Cortex of kidney (tissue), 1 donor: ENCODE measurements around the gene SYT1.
"Not testable (repeated sequence)": the region's sequence is repeated elsewhere in the genome, so short reads cannot be mapped to it uniquely, and the experiment has no call there.

Experiments
- DNase-seq: peaks from one replicate; lab custom pipeline; 2025; lab: John Stamatoyannopoulos, UW

Gene SYT1

GRCh38 chr12:79141776-79142175, 277.2 kb downstream of the SYT1 start:
- no peak for DNase-seq

DNA sequence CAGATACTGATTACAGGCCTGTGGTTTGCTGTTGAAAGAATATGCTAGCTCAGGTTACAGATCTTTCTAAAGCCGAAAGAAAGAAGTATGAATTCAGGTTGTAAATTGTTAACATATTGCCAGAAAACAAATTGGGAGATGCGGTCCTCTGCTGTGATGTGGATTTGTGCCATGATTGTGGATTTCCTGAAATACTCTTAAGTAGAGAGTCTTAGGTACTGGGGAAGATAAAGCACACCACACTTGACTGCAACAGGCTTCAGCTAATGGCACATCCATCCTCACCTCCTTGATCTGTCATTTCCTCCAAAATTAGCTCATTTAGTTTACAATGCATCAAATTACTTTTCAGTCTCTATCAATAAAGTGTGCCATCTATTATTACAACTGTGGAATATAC, 279.2 kb downstream of the SYT1 start:
- no peak for DNase-seq

- no peak for DNase-seq
Measured at GRCh38 chr12:79151956-79152355, 287.4 kb downstream of the SYT1 start.

DNA sequence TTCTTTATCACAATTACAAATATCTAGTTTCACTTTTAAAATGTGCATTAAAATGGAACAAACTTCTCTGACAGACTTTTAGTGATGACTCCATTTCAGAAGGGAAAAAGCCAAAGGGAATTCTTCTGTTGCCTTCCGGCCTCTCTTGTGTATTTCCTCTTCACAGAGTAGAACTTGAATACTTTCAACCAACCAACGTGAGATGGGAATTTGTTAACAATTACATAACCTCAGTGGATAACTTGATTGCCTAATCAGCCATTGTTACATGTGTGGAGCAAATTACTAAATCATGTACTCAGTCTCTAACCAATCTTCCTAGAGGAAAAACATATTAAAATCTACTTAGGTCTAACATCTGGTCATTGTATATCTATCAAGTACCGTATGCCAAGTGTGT, 291.1 kb downstream of the SYT1 start:
- DNase-seq: no peak

GRCh38 chr12:79156846-79157463, 292.4 kb downstream of the SYT1 start:
- DNase-seq: no peak

GRCh38 chr12:79161249-79161934, 296.8 kb downstream of the SYT1 start:
- DNase-seq: no peak

DNA sequence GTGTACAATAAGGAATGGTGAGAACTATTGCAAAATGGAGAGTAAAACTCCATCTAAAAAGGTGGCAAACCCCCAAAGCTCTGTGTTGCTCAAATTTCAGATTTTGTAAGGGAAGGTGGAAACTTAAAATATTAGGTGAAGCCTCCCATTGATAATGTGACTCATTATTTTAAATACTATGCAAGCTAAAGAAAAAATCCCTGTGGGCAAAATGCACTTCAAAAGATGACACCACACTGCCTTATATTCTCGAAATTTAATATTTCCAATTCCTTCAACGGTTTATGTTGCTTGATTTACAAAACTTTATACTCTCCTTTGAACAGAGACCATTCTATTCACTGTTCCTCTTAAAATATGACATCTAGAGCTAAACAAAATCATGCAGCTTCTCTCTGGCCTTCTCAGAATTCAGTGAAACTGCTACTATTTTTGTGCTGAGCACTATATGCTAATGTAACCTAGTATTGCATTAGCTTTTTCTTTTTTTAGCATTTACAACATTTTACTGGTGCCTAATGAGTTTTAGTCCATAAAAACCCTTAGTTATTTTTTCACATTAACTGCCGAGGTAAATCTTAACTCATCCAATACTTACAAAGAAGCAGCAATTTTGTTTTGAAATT, 297.7 kb downstream of the SYT1 start:
- no peak for DNase-seq

DNA sequence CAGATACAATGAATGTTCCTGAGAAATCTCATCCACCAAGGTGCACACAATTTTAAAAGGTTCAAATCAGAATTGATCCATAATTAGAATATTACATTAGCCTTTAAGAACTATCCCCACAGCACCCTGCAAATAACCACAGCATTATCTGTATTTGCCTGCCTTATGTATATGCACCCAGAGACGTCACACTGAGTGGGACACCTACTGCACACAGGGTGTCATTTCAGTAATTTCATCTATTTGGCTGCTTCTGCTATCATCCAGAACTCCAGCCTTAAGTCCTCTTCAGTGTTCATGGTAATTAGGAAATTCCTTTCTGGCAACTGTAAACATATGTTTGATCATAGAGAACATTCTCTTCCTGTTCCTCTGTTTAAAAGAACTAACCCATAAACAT, 298.4 kb downstream of the SYT1 start:
- no peak for DNase-seq

DNA sequence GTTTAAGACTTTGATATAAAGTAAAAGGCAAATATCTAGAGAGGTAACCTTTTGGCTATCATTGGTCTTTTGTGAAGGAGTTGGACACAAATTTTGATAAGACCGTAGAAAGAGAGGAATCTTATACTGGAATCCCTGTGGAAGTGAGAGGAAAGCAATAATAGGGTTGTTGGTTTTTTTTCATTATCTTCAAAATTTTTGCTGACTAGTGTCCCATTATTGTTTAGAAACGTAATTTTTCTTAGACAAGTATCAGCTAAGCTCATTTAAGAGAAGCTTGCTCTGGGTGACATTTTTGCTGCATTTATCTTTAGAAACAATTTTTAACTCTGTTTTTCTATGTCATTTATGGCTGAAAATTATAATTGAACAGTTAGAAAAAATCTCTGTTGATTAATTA, 300.3 kb downstream of the SYT1 start:
- no peak for DNase-seq

- DNase-seq: no peak
Measured at GRCh38 chr12:79168687-79169086, 304.1 kb downstream of the SYT1 start.

DNA sequence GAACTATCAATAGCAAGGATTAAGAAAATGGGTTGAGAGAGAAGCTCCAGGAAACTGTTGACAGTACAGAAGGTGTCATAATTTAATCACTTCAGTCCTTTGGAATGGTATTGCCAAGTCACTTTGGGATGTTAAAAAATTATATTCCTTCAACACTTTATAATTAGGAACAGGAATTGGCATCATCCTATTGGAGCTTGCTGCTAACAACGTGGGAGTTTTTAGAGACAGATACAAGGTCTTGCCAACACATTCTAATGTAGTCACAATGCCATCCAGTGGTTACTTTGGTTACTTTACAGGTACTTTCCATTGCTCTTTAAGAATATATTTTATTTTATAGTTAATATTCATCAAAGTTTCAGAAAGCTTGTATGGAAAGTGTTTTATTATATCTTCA, 310.1 kb downstream of the SYT1 start:
- DNase-seq: no peak

GRCh38 chr12:79183003-79183402, 318.4 kb downstream of the SYT1 start:
- DNase-seq: no peak

DNA sequence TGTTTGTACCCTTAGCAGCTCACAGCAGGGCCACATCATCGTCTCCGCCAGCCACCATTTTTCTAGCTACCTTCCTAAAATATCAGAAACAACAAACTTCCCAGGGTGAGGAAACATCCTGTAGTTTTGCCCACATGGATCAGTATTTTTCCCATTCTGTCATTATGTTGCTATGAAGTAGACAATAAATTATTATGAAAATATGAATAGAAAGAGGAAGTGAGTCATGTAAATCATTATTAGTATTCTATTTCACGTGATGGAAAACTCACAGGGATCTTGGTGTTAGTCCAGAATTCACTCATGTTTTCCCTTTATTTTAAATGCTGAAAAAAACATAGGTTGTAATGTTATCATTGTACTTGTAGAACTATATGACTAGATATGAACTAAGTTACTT, 319.4 kb downstream of the SYT1 start:
- no peak for DNase-seq

DNA sequence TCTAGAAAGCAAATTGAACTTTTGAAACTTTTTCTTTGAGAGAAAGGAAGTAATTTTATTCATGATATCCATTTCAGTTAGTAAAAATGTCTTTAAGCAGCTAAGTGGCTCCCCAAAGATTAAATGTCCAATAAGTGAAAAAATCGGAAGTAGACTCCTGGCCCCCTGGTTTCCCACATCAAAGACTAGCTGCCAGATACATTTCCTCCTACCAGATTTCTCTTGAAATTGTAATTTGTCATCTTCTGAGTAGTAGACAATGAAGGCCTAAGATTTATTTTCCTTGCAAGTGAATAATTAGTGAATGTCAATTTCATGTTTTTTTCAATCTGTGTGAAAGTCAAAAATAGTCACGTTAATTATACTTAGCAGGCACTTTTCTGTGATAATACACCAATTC, 321.9 kb downstream of the SYT1 start:
- DNase-seq: no peak

DNA sequence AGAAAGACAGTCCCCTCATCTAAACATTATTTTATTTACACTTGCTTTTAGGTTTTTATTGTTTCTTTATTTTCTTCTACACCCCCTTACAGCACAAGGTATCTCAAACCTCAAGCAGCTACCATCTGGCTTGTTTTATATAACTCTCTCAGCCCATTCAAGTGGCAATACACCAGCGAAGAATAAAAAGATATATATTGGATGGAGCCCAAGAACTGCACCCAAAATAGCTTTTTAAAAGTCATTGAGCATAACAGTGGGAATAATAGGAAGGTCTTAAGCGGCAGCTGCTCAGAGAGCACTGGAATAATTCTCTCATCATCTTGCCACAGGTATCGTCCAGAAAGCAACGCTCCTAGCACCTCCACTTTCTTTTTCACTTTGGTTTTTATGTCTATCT, 322.5 kb downstream of the SYT1 start:
- DNase-seq: no peak

- DNase-seq: no peak
Measured at GRCh38 chr12:79191391-79191790, 326.8 kb downstream of the SYT1 start.

DNA sequence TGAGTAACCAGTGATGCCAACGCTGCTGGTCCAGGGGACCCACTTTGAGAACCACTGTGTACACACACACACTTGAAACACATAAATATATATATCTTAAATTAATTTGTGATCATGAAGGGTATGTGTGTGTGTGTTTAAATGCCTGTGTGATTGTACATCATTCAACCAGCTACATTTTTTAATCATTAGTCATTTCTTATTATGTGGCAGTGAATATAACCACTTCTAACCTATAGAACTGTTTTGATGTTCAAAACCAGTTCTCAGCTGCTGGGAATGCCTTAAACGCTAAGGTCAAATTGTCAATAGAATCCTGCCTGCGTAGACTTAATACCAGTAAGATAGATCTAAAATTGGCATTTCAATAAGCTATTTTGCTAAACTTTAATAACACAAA, 330.0 kb downstream of the SYT1 start:
- no peak for DNase-seq

DNA sequence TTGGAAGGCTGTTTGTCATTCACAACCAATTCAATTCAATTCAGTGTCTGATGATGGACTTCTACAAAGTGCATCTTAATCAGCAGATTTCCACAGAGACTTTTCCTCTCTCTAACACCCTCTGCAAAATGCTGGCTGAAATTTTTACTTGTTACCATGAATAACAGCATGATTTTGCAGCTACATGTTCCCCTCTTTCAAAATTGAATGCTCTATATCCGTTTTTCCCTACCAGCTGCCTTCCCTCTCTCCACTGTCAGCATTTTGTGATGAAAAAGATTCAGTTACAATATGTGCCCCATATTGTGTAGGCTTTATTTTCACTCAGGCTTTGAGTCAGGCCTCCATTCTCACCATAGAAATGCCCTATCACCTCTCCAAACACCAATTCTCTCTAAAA, 334.6 kb downstream of the SYT1 start:
- DNase-seq: no peak

- no peak for DNase-seq
Measured at GRCh38 chr12:79200176-79200575, 335.6 kb downstream of the SYT1 start.

DNA sequence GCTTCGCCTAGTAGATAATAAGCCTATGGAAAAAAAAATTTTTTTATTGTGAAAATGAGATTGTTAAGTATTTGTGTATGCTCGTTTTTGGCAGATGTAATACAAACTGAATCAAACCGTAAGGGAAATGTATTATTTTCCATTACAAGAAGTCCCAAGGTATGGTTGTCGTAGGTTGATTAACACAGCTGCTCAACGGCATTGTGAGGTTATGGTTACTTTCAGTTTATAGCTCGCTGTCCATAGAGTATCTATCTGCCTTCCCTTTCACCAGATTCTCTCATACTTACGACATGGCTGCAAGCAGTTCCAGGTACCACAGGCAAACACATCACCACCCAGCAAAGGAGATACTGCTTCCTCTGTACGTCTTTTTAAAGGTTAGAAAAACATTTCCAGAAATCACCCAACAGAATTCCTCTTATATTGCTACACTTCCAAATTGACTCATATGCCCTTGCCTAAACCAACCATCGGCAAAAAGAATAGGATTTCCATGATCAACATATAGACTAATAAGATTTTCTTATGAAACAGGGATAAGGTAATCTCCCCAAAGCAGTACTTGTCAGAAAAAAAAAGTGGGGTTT, 338.6 kb downstream of the SYT1 start:
- no peak for DNase-seq

DNA sequence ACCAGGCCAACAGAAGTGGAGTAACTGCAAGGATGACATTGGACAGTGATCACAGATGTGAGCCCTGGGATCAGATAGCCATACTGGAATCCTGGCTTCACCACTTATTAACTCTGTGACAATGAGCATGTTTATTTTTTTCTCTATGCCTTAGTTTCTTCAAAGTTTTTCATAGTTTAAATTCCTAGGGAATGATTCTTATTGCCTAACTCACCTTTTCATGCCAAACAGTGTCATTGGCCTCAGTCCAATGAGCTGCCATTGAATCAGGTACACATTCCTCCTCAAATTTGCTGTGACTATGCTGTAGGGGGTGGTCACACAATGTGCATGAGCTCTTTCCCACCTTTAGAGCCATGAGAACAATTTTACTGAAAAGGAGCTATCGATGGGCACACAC, 342.3 kb downstream of the SYT1 start:
- no peak for DNase-seq

GRCh38 chr12:79210403-79210802, 345.8 kb downstream of the SYT1 start:
- not testable (repeated sequence) for DNase-seq

DNA sequence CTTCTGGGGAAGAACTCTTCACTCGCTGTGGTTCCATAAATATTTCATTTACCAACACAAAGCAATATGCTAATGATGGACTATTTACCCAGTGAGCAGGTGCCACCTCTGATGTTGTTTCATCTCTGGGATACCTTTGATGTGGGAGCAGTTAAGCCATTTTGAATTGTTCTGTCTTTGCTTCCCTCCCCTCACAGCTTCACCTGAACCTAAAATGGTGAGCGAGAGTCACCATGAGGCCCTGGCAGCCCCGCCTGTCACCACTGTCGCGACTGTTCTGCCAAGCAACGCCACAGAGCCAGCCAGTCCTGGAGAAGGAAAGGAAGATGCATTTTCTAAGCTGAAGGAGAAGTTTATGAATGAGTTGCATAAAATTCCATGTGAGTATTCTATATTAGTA, 352.7 kb downstream of the SYT1 start:
- no peak for DNase-seq
